ENCODE results near the gene UBE2QL1. TPM values are rescaled to one million over a fixed set of nuclear protein-coding genes. Genes with fewer than 3 reads are reported as not detected.

The UBE2QL1 gene
- total and polyA plus RNA-seq, 8 donors: 0.58 to 6.1 (median 0.95) TPM; not detected in 1

- intact Hi-C loops (cut with DNase I; ENCODE audit: low total_unique reads): no loop called here
- no peak for TF ChIP-seq POLR2A (IDR thresholded peaks at IDR 0.05)
- TF ChIP-seq EP300 (IDR thresholded peaks at IDR 0.05): no peak
- TF ChIP-seq POLR2AphosphoS5 (IDR thresholded peaks at IDR 0.05): no peak
- TF ChIP-seq CTCF (IDR thresholded peaks at IDR 0.05): no peak
- H3K27ac ChIP-seq: peak overlapping the region in 1 of 5 donors; percentile 62
- no peaks in the 10 kb centered on the region for H3K9me3 ChIP-seq
- peak in 1 of 2 donors; percentile 36 for DNase-seq
- H3K4me3 ChIP-seq: no peak overlapping the region
- peaks cover 0 to 2% (median 0%) of the 10 kb centered on the region in 4 donors for H3K4me1 ChIP-seq
- no peaks in the 10 kb centered on the region for H3K36me3 ChIP-seq
- WGBS, 5 donors: 68 to 82% (median 81%) methylated on average over 6 of the region's 6 CpGs
- no peaks in the 10 kb centered on the region for H3K27me3 ChIP-seq
Measured at GRCh38 chr5:6540111-6540827, 91.6 kb downstream of the UBE2QL1 start.

- DNase-seq: no peak
- H3K4me1 ChIP-seq: peaks cover 0 to 7% (median 0%) of the 10 kb centered on the region in 4 donors
- 75 to 83% (median 80%) methylated on average over 5 of the region's 5 CpGs for WGBS, 5 donors
- no peak overlapping the region for H3K4me3 ChIP-seq
- intact Hi-C loops (cut with DNase I; ENCODE audit: low total_unique reads): no loop called here
- no peaks in the 10 kb centered on the region for H3K27me3 ChIP-seq
- H3K36me3 ChIP-seq: no peaks in the 10 kb centered on the region
- H3K9me3 ChIP-seq: no peaks in the 10 kb centered on the region
- TF ChIP-seq CTCF (IDR thresholded peaks at IDR 0.05): no peak
- TF ChIP-seq POLR2A (IDR thresholded peaks at IDR 0.05): no peak
- TF ChIP-seq EP300 (IDR thresholded peaks at IDR 0.05): no peak
- TF ChIP-seq POLR2AphosphoS5 (IDR thresholded peaks at IDR 0.05): no peak
- H3K27ac ChIP-seq: peak overlapping the region in 1 of 5 donors; percentile 62
Measured at GRCh38 chr5:6541256-6542013, 92.8 kb downstream of the UBE2QL1 start.

- no peak for DNase-seq
- H3K4me3 ChIP-seq: no peak overlapping the region
- H3K36me3 ChIP-seq: no peaks in the 10 kb centered on the region
- intact Hi-C loops (cut with DNase I; ENCODE audit: low total_unique reads): no loop called here
- H3K27me3 ChIP-seq: no peaks in the 10 kb centered on the region
- 86 to 89% (median 89%) methylated on average over 12 of the region's 12 CpGs for WGBS, 5 donors
- H3K4me1 ChIP-seq: peaks cover 0 to 7% (median 0%) of the 10 kb centered on the region in 4 donors
- no peaks in the 10 kb centered on the region for H3K9me3 ChIP-seq
- TF ChIP-seq POLR2A (IDR thresholded peaks at IDR 0.05) (no peak), EP300 (IDR thresholded peaks at IDR 0.05) (no peak), POLR2AphosphoS5 (IDR thresholded peaks at IDR 0.05) (no peak), CTCF (IDR thresholded peaks at IDR 0.05) (no peak)
- H3K27ac ChIP-seq: no peak overlapping the region
Measured at GRCh38 chr5:6542421-6543345, 94.0 kb downstream of the UBE2QL1 start.

- Histone ChIP-seq H3K9me3 (no peaks in the 10 kb centered on the region), H3K4me3 (no peak overlapping the region), H3K27me3 (no peaks in the 10 kb centered on the region), H3K36me3 (no peaks in the 10 kb centered on the region), H3K4me1 (peaks cover 0 to 7% (median 0%) of the 10 kb centered on the region in 4 donors), H3K27ac (no peak overlapping the region)
- WGBS, 5 donors: 70 to 82% (median 74%) methylated on average over 5 to 6 of the region's 6 CpGs
- DNase-seq: no peak
- intact Hi-C loops (cut with DNase I; ENCODE audit: low total_unique reads): no loop called here
- no peak for TF ChIP-seq POLR2AphosphoS5 (IDR thresholded peaks at IDR 0.05)
- TF ChIP-seq CTCF (IDR thresholded peaks at IDR 0.05): no peak
- TF ChIP-seq EP300 (IDR thresholded peaks at IDR 0.05): no peak
- no peak for TF ChIP-seq POLR2A (IDR thresholded peaks at IDR 0.05)
Measured at GRCh38 chr5:6543346-6543730, 94.7 kb downstream of the UBE2QL1 start.
